Adrenal gland (tissue), 5 donors: Measurements from ENCODE around the gene MRFAP1.

Source experiments
- CTCF ChIP-seq, 6 experiments: fragments of 450-650 bp in 4 of 6; fragments of 200-600 bp in 2 of 6; sonication (generic) in 1 of 6; IDR thresholded peaks; 1 replicate in 5 of 6; 2 replicates in 1 of 6; pipeline versions ENCODE4 v1.5.1 to v1.8.0; 2016 to 2021; ENCODE audit warnings: antibody characterized with exemption in 6 of 6, mild to moderate bottlenecking in 2 of 6, moderate library complexity in 1 of 6
- POLR2A ChIP-seq, 2 donors: fragments of 450-650 bp; IDR thresholded peaks; one replicate each; pipeline ENCODE4 v1.6.1; 2017; ENCODE audit warnings: antibody characterized with exemption in 2 of 2, mild to moderate bottlenecking in 2 of 2, moderate library complexity in 1 of 2
- donor health status: DM: no; HTN: no; CAD: no.

DNA sequence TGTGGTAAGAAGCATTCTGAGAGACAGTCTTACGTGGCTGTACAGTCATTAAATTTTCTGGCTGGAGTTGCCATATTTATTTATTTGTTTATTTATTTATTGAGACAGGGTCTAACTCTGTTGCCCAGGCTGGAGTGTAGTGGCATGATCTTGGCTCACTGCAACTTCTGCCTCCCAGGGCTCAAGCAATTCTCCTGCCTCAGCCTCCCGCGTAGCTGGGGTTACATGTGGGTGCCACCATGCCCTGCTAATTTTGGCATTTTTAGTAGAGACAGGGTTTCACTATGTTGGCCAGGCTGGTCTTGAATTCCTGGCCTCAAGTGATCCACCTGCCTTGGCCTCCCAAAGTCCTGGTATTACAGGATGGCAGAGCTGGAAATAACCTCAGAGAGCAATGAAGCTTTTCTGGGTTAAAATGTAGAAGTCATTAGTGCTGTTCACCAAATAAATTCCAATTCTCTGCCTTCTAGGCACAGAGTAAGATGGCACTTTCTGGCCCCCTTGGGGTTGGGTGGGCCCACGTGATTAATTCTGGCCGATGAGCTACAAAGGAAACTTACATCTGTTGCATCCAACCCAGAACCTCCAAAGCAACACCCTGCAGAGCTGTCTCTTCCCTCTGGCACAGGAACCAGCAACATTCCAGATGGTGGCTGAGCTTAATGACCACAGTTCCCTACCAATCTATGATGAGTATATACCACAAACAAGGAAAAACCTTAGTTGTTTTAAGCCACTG is 4.5 kb downstream of the MRFAP1 start:
- no peak for TF ChIP-seq CTCF (IDR thresholded peaks at IDR 0.05)
- TF ChIP-seq POLR2A (IDR thresholded peaks at IDR 0.05), result no peak
